AG04450 (cell line): ENCODE results near the gene CFAP58. TPM values are rescaled to one million over a fixed set of nuclear protein-coding genes. Genes with fewer than 3 reads are reported as not detected.

Experiments
- CTCF ChIA-PET: fragments of 300-600, 350-600 bp; formaldehyde crosslinking; extraction: SDS; loops from one replicate; lab custom pipeline; 2022; ENCODE audit warnings: antibody characterized with exemption, inconsistent platforms; lab: Charles Lee
- POLR2A ChIA-PET: fragments of 350-600 bp; formaldehyde crosslinking; extraction: SDS; loops from one replicate; lab custom pipeline; 2021; ENCODE audit warnings: antibody characterized with exemption, inconsistent platforms; lab: Yijun Ruan, JAX
- DNase-seq: peaks from one replicate; pipeline ENCODE4 v3.0.0-alpha.2; 2011; ENCODE audit warnings: low read depth, low spot score
- H3K27ac ChIP-seq: one replicate; pipeline ENCODE4 v1.5.1; 2012; ENCODE audit warnings: low read depth, low read length, control low read depth
- H3K27me3 ChIP-seq: one replicate; pipeline ENCODE4 v1.6.0; 2012; ENCODE audit warnings: low read length; ENCODE audit not compliant: control insufficient read depth, insufficient read depth
- H3K4me3 ChIP-seq: 2 replicates; pipeline ENCODE4 v1.5.1; 2011; ENCODE audit warnings: mild to moderate bottlenecking, low read depth, low read length, control low read depth
- H3K9me3 ChIP-seq: 2 replicates; pipeline ENCODE4 v1.5.1; 2012; ENCODE audit warnings: low read length; ENCODE audit not compliant: control insufficient read depth, insufficient read depth
- CTCF ChIP-seq: IDR thresholded peaks from 2 replicates; pipeline ENCODE4 v1.5.1; 2011; ENCODE audit warnings: low read depth, low read length, control low read depth, inconsistent platforms
- polyA plus RNA-seq: library from polyadenylated mRNA; depleted of rRNA; stranded (reverse); fragments of >200 nt; gene quantifications from 2 replicates; pipeline ENCODE4 v1.2.3, GENCODE V29; 2011

CFAP58 gene
- polyA plus RNA-seq, 1 experiment = 0.51 TPM

DNA sequence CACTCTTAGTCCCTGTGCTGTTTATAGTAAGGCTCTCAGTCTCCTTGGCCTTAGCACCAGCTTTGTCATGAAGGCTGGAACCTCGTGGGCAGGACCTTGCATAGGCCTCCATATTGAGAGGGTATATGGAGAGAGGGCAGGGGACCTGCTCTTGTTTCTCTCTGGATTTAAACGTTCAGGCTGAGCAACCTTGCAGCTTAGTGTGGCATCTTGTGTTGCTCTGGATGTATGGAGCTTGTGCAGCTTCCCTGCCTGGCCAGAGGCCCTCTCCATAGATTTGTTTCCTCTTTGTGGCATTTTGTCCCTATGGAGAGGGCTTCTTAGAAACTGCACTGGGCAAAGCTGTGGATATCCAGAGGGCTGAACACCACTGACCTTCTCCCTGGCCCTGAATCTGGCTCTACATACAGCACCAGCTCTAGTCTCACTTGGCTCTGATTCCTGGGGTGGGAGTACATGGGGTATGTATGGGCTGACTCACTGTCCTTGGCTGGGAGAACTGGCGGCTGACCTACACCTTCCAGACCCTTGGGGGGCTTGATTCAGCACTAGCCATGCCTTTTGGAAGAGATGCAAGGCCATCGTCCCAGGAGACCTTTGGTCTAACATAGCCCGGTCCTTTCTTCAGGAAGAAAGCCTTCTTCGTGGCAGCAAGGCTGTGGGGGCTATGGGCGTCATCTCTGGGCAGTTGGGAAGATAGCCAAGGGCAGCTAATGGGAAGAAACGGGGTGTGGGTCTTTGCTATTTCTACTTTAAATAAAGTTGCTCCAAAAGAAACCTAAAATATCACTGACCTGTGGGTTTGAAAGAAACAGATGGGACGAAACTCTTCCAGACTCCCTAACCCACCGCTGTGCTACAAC lies 45.8 kb upstream of the CFAP58 start:
- Histone ChIP-seq H3K27ac (no peak overlapping the region), H3K4me3 (no peak overlapping the region), H3K27me3 (no peaks in the 10 kb centered on the region), H3K9me3 (peaks cover 5% of the 10 kb centered on the region; the same call in 1 of the 2 replicates)
- DNase-seq = no peak
- CTCF ChIA-PET = interaction anchor here (0.7 to 6.9 kb wide), 6 partner anchors 9 to 43 kb away, joined by 3 to 85 read pairs (median 13); no protein-coding TSS in a partner anchor
- POLR2A ChIA-PET = interaction anchor here (2.4 kb wide), 1 partner anchor 22 kb away, joined by 8 read pairs; no protein-coding TSS in a partner anchor
- no peak for TF ChIP-seq CTCF

GRCh38 chr10:104308439-104308903 lies 45.2 kb upstream of the CFAP58 start:
- Histone ChIP-seq H3K9me3 (peaks cover 5% of the 10 kb centered on the region; the same call in 1 of the 2 replicates), H3K27me3 (no peaks in the 10 kb centered on the region), H3K27ac (no peak overlapping the region), H3K4me3 (no peak overlapping the region)
- ChIA-PET POLR2A (no interaction called here), CTCF (interaction anchor here (4.2 to 6.9 kb wide), 2 partner anchors 17 to 42 kb away, joined by 53 to 85 read pairs; no protein-coding TSS in a partner anchor)
- no peak for DNase-seq
- no peak for TF ChIP-seq CTCF

GRCh38 chr10:104309980-104310978 lies 43.4 kb upstream of the CFAP58 start:
- no peak for DNase-seq
- no peaks in the 10 kb centered on the region; the same call in 1 of the 2 replicates for H3K9me3 ChIP-seq
- H3K27ac ChIP-seq = peak overlapping the region; percentile 69
- H3K4me3 ChIP-seq = no peak overlapping the region
- no peak for TF ChIP-seq CTCF
- CTCF ChIA-PET = interaction anchor here (1.3 to 5.3 kb wide), 4 partner anchors 11 to 43 kb away, joined by 4 to 38 read pairs (median 10); no protein-coding TSS in a partner anchor
- no peaks in the 10 kb centered on the region for H3K27me3 ChIP-seq
- POLR2A ChIA-PET = interaction anchor here (0.8 kb wide), 1 partner anchor 28 kb away, joined by 4 read pairs; the partner anchor contains the start of gene ITPRIP

DNA sequence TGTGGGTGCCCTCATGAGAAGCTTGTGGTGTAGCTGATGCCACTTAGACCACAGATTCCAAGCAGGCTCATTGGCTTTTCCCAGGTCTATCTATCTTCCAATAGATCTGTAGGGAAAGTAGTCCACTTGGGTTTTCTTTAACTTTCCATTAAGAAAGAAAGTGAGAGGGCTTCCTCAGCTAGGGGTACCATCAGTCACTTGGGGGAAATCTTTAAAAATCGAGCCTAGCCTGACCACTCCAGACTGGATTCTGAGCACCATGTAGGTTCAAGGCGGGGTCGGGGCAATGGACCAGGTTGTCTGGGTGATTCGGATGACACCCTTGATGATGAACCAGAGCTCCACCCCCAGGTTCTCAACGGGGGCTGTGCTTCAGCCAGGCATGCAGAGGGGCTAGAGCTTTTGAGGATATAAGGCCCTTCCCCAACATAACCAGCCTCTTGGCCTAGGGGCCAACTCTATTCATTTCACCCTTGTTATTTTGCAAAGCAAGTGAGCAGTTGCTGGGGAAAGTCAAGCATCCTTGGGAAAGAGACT lies 42.4 kb upstream of the CFAP58 start:
- no peaks in the 10 kb centered on the region for H3K27me3 ChIP-seq
- DNase-seq = no peak
- H3K4me3 ChIP-seq = no peak overlapping the region
- peak overlapping the region; percentile 11 for H3K27ac ChIP-seq
- ChIA-PET CTCF (interaction anchor here (1.0 to 5.3 kb wide), 6 partner anchors 12 to 42 kb away, joined by 4 to 38 read pairs (median 6); partner anchors contain the start of gene CFAP58), POLR2A (interaction anchor here (0.6 kb wide), 1 partner anchor 42 kb away, joined by 3 read pairs; no protein-coding TSS in a partner anchor)
- no peaks in the 10 kb centered on the region; the same call in 1 of the 2 replicates for H3K9me3 ChIP-seq
- TF ChIP-seq CTCF = no peak
